H9 (cell line): ENCODE measurements around the gene IZUMO2. TPM values are rescaled to one million over a fixed set of nuclear protein-coding genes. Genes with fewer than 3 reads are reported as not detected.
A peak's percentile ranks its signal among the peaks of the same experiment; 100 is the strongest.

ENCODE experiments used
- DNase-seq: peaks from one replicate; pipeline ENCODE4 v3.0.0-alpha.2; 2017
- H2AFZ ChIP-seq: one replicate; pipeline ENCODE4 v1.6.1; 2013; ENCODE audit warnings: mild to moderate bottlenecking, low read length, control low read depth, moderate library complexity
- H2AK5ac ChIP-seq: 2 replicates; pipeline ENCODE4 v1.6.1; 2013; ENCODE audit warnings: low read length, control low read depth, mixed read lengths; ENCODE audit not compliant: insufficient read length
- H2BK120ac ChIP-seq: one replicate; pipeline ENCODE4 v1.6.1; 2013; ENCODE audit warnings: low read depth, mild to moderate bottlenecking, low read length, control low read depth, inconsistent platforms; ENCODE audit not compliant: poor library complexity, severe bottlenecking
- H2BK12ac ChIP-seq: 2 replicates; pipeline ENCODE4 v1.6.1; 2013; ENCODE audit warnings: low read length, control low read depth, mixed read lengths, low read depth; ENCODE audit not compliant: insufficient read length
- H2BK15ac ChIP-seq: 2 replicates; pipeline ENCODE4 v1.6.1; 2013; ENCODE audit warnings: low read depth, low read length, control low read depth
- H2BK20ac ChIP-seq: one replicate; pipeline ENCODE4 v1.6.1; 2013; ENCODE audit warnings: low read depth, mild to moderate bottlenecking, low read length, control low read depth, inconsistent platforms; ENCODE audit not compliant: poor library complexity, severe bottlenecking
- H2BK5ac ChIP-seq: 2 replicates; pipeline ENCODE4 v1.6.1; 2013; ENCODE audit warnings: low read length, control low read depth, mixed read lengths; ENCODE audit not compliant: insufficient read length
- H3K14ac ChIP-seq: 2 replicates; pipeline ENCODE4 v1.6.1; 2013; ENCODE audit warnings: low read length, control low read depth; ENCODE audit not compliant: insufficient read depth
- H3K18ac ChIP-seq: 2 replicates; pipeline ENCODE4 v1.6.1; 2013; ENCODE audit warnings: low read depth, mild to moderate bottlenecking, mixed read lengths, low read length, control low read depth; ENCODE audit not compliant: insufficient read length
- H3K23ac ChIP-seq: 2 replicates; pipeline ENCODE4 v1.6.1; 2013; ENCODE audit warnings: low read length, control low read depth, mixed read lengths, low read depth; ENCODE audit not compliant: insufficient read length
- H3K23me2 ChIP-seq: 2 replicates; pipeline ENCODE4 v1.6.1; 2013; ENCODE audit warnings: low read depth, mild to moderate bottlenecking, mixed read lengths, low read length, control low read depth; ENCODE audit not compliant: insufficient read length, poor library complexity, severe bottlenecking
- H3K27ac ChIP-seq: 2 replicates; pipeline ENCODE4 v1.5.1; 2013; ENCODE audit warnings: low read length, control low read depth, mixed read lengths, low read depth; ENCODE audit not compliant: insufficient read length
- H3K27me3 ChIP-seq: 2 replicates; pipeline ENCODE4 v1.6.1; 2013; ENCODE audit warnings: low read length, control low read depth, inconsistent platforms; ENCODE audit not compliant: insufficient read depth
- H3K4ac ChIP-seq: 2 replicates; pipeline ENCODE4 v1.6.1; 2013; ENCODE audit warnings: low read depth, mild to moderate bottlenecking, control low read depth, inconsistent platforms, low read length, moderate library complexity
- H3K4me1 ChIP-seq: 2 replicates; pipeline ENCODE4 v1.6.1; 2013; ENCODE audit warnings: low read length, control low read depth, inconsistent platforms; ENCODE audit not compliant: insufficient read depth
- H3K4me2 ChIP-seq: 2 replicates; pipeline ENCODE4 v1.6.1; 2013; ENCODE audit warnings: low read length, control low read depth, mixed read lengths; ENCODE audit not compliant: insufficient read length, insufficient read depth
- H3K56ac ChIP-seq: 2 replicates; pipeline ENCODE4 v1.6.1; 2013; ENCODE audit warnings: low read depth, mild to moderate bottlenecking, mixed read lengths, low read length, control low read depth; ENCODE audit not compliant: insufficient read length
- H3K79me1 ChIP-seq: 2 replicates; pipeline ENCODE4 v1.6.1; 2013; ENCODE audit warnings: low read depth, mild to moderate bottlenecking, moderate library complexity, low read length, control low read depth, inconsistent platforms; ENCODE audit not compliant: insufficient read depth, poor library complexity, severe bottlenecking
- H3K79me2 ChIP-seq: 2 replicates; pipeline ENCODE4 v1.6.1; 2013; ENCODE audit warnings: low read length, control low read depth, inconsistent platforms; ENCODE audit not compliant: insufficient read depth
- H3K9ac ChIP-seq: 2 replicates; pipeline ENCODE4 v1.6.1; 2013; ENCODE audit warnings: low read length, control low read depth, mixed read lengths; ENCODE audit not compliant: insufficient read length; ENCODE audit errors: extremely low read depth
- H3K9me3 ChIP-seq: one replicate; pipeline ENCODE4 v1.6.1; 2013; ENCODE audit warnings: low read depth, low read length, inconsistent platforms; ENCODE audit not compliant: control insufficient read depth
- H3T11ph ChIP-seq: one replicate; pipeline ENCODE4 v1.6.1; 2013; ENCODE audit warnings: mild to moderate bottlenecking, low read length, control low read depth, inconsistent platforms
- H4K20me1 ChIP-seq: one replicate; pipeline ENCODE4 v1.6.1; 2013; ENCODE audit not compliant: control insufficient read depth, insufficient read length, insufficient read depth
- H4K5ac ChIP-seq: 2 replicates; pipeline ENCODE4 v1.6.1; 2013; ENCODE audit warnings: low read depth, mild to moderate bottlenecking, mixed read lengths, low read length, control low read depth; ENCODE audit not compliant: insufficient read length
- H4K8ac ChIP-seq: replicated peaks from 2 replicates; pipeline ENCODE4 v1.6.1; 2013; ENCODE audit warnings: low read length, control low read depth, mixed read lengths, low read depth; ENCODE audit not compliant: insufficient read length
- H4K91ac ChIP-seq: 2 replicates; pipeline ENCODE4 v1.6.1; 2013; ENCODE audit warnings: low read depth, mild to moderate bottlenecking, moderate library complexity, mixed read lengths, low read length, control low read depth; ENCODE audit not compliant: insufficient read length
- H3K27ac Mint-ChIP-seq, 3 experiments: 2 replicates in 2 of 3; 3 replicates in 1 of 3; pipeline ENCODE4 v1.8.0; 2020 to 2021; ENCODE audit warnings: mixed read lengths in 3 of 3, mild to moderate bottlenecking in 1 of 3, moderate library complexity in 1 of 3
- H3K27me3 Mint-ChIP-seq: 2 replicates; pipeline ENCODE4 v1.8.0; 2021; ENCODE audit warnings: low read depth, mild to moderate bottlenecking, moderate library complexity, mixed read lengths
- H3K36me3 Mint-ChIP-seq, 3 experiments: 2 replicates in 2 of 3; 3 replicates in 1 of 3; pipeline ENCODE4 v1.8.0; 2020 to 2021; ENCODE audit warnings: low read depth in 3 of 3, mixed read lengths in 3 of 3; ENCODE audit not compliant: insufficient read depth in 1 of 3
- H3K4me1 Mint-ChIP-seq, 2 experiments: 2 replicates each; pipeline ENCODE4 v1.8.0; 2020; ENCODE audit warnings: mixed read lengths in 2 of 2
- H3K4me3 Mint-ChIP-seq, 2 experiments: 2 replicates in 1 of 2; 3 replicates in 1 of 2; pipeline ENCODE4 v1.8.0; 2020 to 2021; ENCODE audit warnings: mild to moderate bottlenecking in 2 of 2, mixed read lengths in 2 of 2, moderate library complexity in 1 of 2
- H3K9me3 Mint-ChIP-seq, 2 experiments: 2 replicates in 1 of 2; 3 replicates in 1 of 2; pipeline ENCODE4 v1.8.0; 2020; ENCODE audit warnings: mild to moderate bottlenecking in 2 of 2, mixed read lengths in 2 of 2, moderate library complexity in 1 of 2
- WGBS: extraction: QIAGEN DNeasy Blood & Tissue Kit; methylation state at CpG from one replicate; pipeline ENCODE4 v1.1.7; 2013; ENCODE audit warnings: missing lambda C conversion rate, low lambda C conversion rate, mixed read lengths; ENCODE audit not compliant: insufficient read length; ENCODE audit errors: extremely low coverage; 5-methylcytosine and 5-hydroxymethylcytosine counted together
- total RNA-seq: library from RNA; stranded (reverse); gene quantifications from 2 replicates; pipeline ENCODE4 v1.2.1, GENCODE V29; 2021
- TF ChIP-seq, protein P1 (sequence below): fragments of 200-600 bp; sonication (generic); conservative IDR thresholded peaks from 3 replicates; pipeline ENCODE4 v1.8.0; 2021; ENCODE audit warnings: antibody characterized with exemption, mild to moderate bottlenecking

Gene IZUMO2
- total RNA-seq, 1 experiment from 2014 or later: not detected

DNA sequence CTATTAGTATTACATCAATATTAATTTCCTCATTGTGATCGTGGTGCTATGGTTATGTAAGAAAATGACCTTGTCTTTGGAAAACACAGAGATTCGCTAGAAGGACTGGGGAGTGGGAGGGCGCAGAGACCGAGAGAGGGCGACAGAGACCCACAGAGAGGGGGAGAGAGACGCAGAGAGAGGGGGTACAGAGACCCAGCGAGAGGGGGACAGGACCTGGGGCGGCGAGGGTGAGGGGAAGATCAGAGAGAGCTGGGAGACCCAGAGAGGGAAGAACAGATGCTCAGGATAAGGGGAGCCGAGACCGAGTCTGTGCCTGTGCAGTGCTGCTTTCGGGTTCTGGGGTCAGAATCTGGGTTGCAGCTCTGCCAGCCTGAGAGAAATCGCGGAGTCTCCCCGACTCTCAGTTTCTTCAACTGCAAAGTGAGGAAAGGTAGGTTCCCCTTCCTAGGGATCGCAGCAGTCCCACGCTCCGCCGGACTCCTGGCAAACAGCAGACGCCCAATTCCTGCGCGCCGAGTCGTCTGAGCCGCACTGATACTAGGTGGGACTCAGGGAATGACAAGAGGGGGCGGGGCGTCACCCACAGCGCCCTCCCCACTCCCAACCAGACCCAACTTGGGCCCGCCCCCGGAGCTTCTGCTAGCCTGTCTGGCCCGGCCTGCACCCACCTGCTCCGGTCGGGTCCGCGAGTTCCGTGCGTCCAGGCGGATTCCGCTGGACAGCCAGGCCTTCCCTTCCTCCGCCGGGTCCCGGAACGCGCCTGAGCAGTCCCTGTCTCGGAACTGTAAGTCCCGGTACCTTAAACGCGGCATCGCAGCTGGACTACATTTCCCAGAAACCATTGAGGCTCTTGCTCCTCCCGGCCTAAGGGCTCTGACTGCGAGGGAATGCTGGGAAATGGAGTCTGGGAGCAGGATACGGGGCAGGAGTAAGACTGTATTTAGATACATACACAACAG, 15.3 kb downstream of the IZUMO2 start:
- Histone ChIP-seq H3K14ac (no peak overlapping the region), H3K4me1 (no peaks in the 10 kb centered on the region), H3K9ac (no peak overlapping the region), H3K56ac (no peak overlapping the region), H2BK12ac (no peak overlapping the region), H3K79me1 (no peaks in the 10 kb centered on the region), H3K18ac (no peak overlapping the region), H3K23ac (no peak overlapping the region), H3K27ac (no peak overlapping the region), H3K4ac (no peak overlapping the region), H3K4me2 (peak overlapping the region; percentile 76), H3T11ph (no peak overlapping the region), H2AFZ (no peak overlapping the region), H2BK5ac (no peak overlapping the region), H3K9me3 (no peaks in the 10 kb centered on the region), H3K23me2 (peaks cover 5% of the 10 kb centered on the region), H2BK120ac (no peak overlapping the region), H4K8ac (no peak overlapping the region), H4K91ac (no peak overlapping the region), H4K20me1 (no peaks in the 10 kb centered on the region), H3K27me3 (no peaks in the 10 kb centered on the region), H2BK20ac (no peak overlapping the region), H3K79me2 (no peaks in the 10 kb centered on the region), H2BK15ac (no peak overlapping the region), H2AK5ac (no peak overlapping the region), H4K5ac (no peak overlapping the region)
- no CpG with 5 or more reads among the region's 52 CpGs for WGBS
- Mint-ChIP-seq H3K36me3 (no peaks in the 10 kb centered on the region; a peak in 1 of 7 replicates), H3K27me3 (peaks cover 40% of the 10 kb centered on the region), H3K4me1 (peaks cover 3 to 6% of the 10 kb centered on the region in 2 experiments; a peak in 1 of 4 replicates), H3K27ac (peak overlapping the region in 1 of 3 experiments; percentile 68; a peak in 1 of 7 replicates), H3K9me3 (no peaks in the 10 kb centered on the region; a peak in 1 of 5 replicates), H3K4me3 (peak overlapping the region; percentile 80 to 86)
- peak; percentile 89 for DNase-seq
- TF ChIP-seq, protein P1, sequence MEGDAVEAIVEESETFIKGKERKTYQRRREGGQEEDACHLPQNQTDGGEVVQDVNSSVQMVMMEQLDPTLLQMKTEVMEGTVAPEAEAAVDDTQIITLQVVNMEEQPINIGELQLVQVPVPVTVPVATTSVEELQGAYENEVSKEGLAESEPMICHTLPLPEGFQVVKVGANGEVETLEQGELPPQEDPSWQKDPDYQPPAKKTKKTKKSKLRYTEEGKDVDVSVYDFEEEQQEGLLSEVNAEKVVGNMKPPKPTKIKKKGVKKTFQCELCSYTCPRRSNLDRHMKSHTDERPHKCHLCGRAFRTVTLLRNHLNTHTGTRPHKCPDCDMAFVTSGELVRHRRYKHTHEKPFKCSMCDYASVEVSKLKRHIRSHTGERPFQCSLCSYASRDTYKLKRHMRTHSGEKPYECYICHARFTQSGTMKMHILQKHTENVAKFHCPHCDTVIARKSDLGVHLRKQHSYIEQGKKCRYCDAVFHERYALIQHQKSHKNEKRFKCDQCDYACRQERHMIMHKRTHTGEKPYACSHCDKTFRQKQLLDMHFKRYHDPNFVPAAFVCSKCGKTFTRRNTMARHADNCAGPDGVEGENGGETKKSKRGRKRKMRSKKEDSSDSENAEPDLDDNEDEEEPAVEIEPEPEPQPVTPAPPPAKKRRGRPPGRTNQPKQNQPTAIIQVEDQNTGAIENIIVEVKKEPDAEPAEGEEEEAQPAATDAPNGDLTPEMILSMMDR: peak; percentile 62; the same call in 2 of the 3 replicates
